Glutamatergic neuron (in vitro differentiated cells): ENCODE results near the gene TAF6. TPM values are rescaled to one million over a fixed set of nuclear protein-coding genes. Genes with fewer than 3 reads are reported as not detected.

Source experiments
- DNase-seq: peaks from one replicate; pipeline ENCODE4 v3.0.0; 2022
- H3K27ac Mint-ChIP-seq: one replicate; pipeline ENCODE4 v1.8.0; 2020; ENCODE audit warnings: mild to moderate bottlenecking, mixed read lengths, inconsistent platforms; ENCODE audit not compliant: unreplicated experiment
- H3K27me3 Mint-ChIP-seq: one replicate; pipeline ENCODE4 v1.8.0; 2020; ENCODE audit warnings: mild to moderate bottlenecking, moderate library complexity, mixed read lengths, inconsistent platforms; ENCODE audit not compliant: unreplicated experiment
- H3K36me3 Mint-ChIP-seq: one replicate; pipeline ENCODE4 v1.8.0; 2020; ENCODE audit warnings: mild to moderate bottlenecking, mixed read lengths, inconsistent platforms; ENCODE audit not compliant: unreplicated experiment
- H3K4me1 Mint-ChIP-seq: one replicate; pipeline ENCODE4 v1.8.0; 2020; ENCODE audit warnings: mild to moderate bottlenecking, low read depth, mixed read lengths, inconsistent platforms; ENCODE audit not compliant: unreplicated experiment
- H3K4me3 Mint-ChIP-seq: one replicate; pipeline ENCODE4 v1.8.0; 2020; ENCODE audit warnings: mild to moderate bottlenecking, mixed read lengths, inconsistent platforms; ENCODE audit not compliant: unreplicated experiment
- H3K9me3 Mint-ChIP-seq: one replicate; pipeline ENCODE4 v1.8.0; 2020; ENCODE audit warnings: mild to moderate bottlenecking, moderate library complexity, mixed read lengths, inconsistent platforms; ENCODE audit not compliant: unreplicated experiment
- CTCF ChIP-seq: fragments of 200-600 bp; sonication (generic); IDR thresholded peaks from one replicate; pipeline ENCODE4 v1.5.0; 2021; ENCODE audit not compliant: partially characterized antibody, unreplicated experiment
- total RNA-seq: library from RNA; stranded (reverse); fragmentation: NEBNext Ultra II Directional; extraction: Animal tissue kit (Norgen Biotek cat#: 25700); gene quantifications from one replicate; pipeline ENCODE4 v1.2.1, GENCODE V29; 2021; ENCODE audit not compliant: unreplicated experiment

Gene TAF6
- total RNA-seq, 1 donor from 2014 or later: 63.1 TPM

- peaks cover 10% of the 10 kb centered on the region for H3K27me3 Mint-ChIP-seq
- no peak for TF ChIP-seq CTCF
- H3K27ac Mint-ChIP-seq: no peak overlapping the region
- H3K36me3 Mint-ChIP-seq: no peaks in the 10 kb centered on the region
- no peak overlapping the region for H3K4me3 Mint-ChIP-seq
- H3K9me3 Mint-ChIP-seq: peaks cover 8% of the 10 kb centered on the region
- H3K4me1 Mint-ChIP-seq: peaks cover 4% of the 10 kb centered on the region
- DNase-seq: no peak
These were observed 5.4 kb upstream of the TAF6 start for GRCh38 chr7:100124301-100125230.

- no peak for DNase-seq
- Mint-ChIP-seq H3K4me1 (peaks cover 6% of the 10 kb centered on the region), H3K36me3 (no peaks in the 10 kb centered on the region), H3K9me3 (peaks cover 13% of the 10 kb centered on the region), H3K4me3 (no peak overlapping the region), H3K27ac (no peak overlapping the region), H3K27me3 (peaks cover 9% of the 10 kb centered on the region)
- no peak for TF ChIP-seq CTCF
These were observed 3.4 kb upstream of the TAF6 start for GRCh38 chr7:100122568-100122967.

- TF ChIP-seq CTCF: no peak
- Mint-ChIP-seq H3K4me3 (no peak overlapping the region), H3K4me1 (peaks cover 6% of the 10 kb centered on the region), H3K36me3 (no peaks in the 10 kb centered on the region), H3K27ac (no peak overlapping the region), H3K27me3 (peaks cover 9% of the 10 kb centered on the region), H3K9me3 (peaks cover 13% of the 10 kb centered on the region)
- no peak for DNase-seq
These were observed 2.9 kb upstream of the TAF6 start for GRCh38 chr7:100122067-100122466.

- Mint-ChIP-seq H3K9me3 (peaks cover 13% of the 10 kb centered on the region), H3K4me3 (peak overlapping the region; percentile 99), H3K27me3 (peaks cover 3% of the 10 kb centered on the region), H3K36me3 (no peaks in the 10 kb centered on the region), H3K4me1 (peaks cover 6% of the 10 kb centered on the region), H3K27ac (peak overlapping the region; percentile 1)
- TF ChIP-seq CTCF: no peak
- no peak for DNase-seq
These were observed 1.5 kb upstream of the TAF6 start for GRCh38 chr7:100120733-100121036.
